ENCODE data around the gene IFNA5. TPM values are rescaled to one million over a fixed set of nuclear protein-coding genes. Genes with fewer than 3 reads are reported as not detected.

The IFNA5 gene
- total and polyA plus RNA-seq, 10 of the 15 experiments (the other 5 are each of a cell fraction or from before 2014, with no cell fraction given) = not detected

- H3K9me3 ChIP-seq (replicated peaks; ENCODE audit: control insufficient read depth, insufficient read depth, low read length) = no peaks in the 10 kb centered on the region
- no peaks in the 10 kb centered on the region for H4K20me1 ChIP-seq (ENCODE audit: control insufficient read depth, insufficient read depth)
- H2AFZ ChIP-seq (ENCODE audit: control insufficient read depth, low read depth, low read length) = no peak overlapping the region
- FAIRE-seq (no peak), DNase-seq (ENCODE audit: low read depth, low spot score) (no peak), ATAC-seq (no peak)
- H3K4me1 ChIP-seq (ENCODE audit: control insufficient read depth, insufficient read depth, low read length) = no peaks in the 10 kb centered on the region
- intact Hi-C loops (cut with micrococcal nuclease; ENCODE audit: unreplicated experiment) (no loop called here), in situ Hi-C loops (cut with MboI) (no loop called here)
- no peak overlapping the region for H3K9ac ChIP-seq (ENCODE audit: control insufficient read depth, insufficient read depth, low read length)
- no TSS peak for BruUV-seq (replicated peaks)
- H3K4me2 ChIP-seq (ENCODE audit: control insufficient read depth, insufficient read depth) = no peak overlapping the region
- no peak overlapping the region for H3K27ac ChIP-seq (ENCODE audit: control insufficient read depth, insufficient read depth)
- no peak for TF ChIP-seq USF1 (IDR thresholded peaks at IDR 0.05; ENCODE audit: borderline replicate concordance, extremely low read length, insufficient read depth, low read depth, low read length)
- no peak for TF ChIP-seq TBL1XR1 (IDR thresholded peaks at IDR 0.05; ENCODE audit: low read depth, low read length)
- TF ChIP-seq IRF3 (IDR thresholded peaks at IDR 0.05) = no peak
- TF ChIP-seq E2F4 (IDR thresholded peaks at IDR 0.05; ENCODE audit: low read depth, low read length) = no peak
- TF ChIP-seq ATF7 (IDR thresholded peaks at IDR 0.05; ENCODE audit: low read depth) = no peak
- SMC1A ChIA-PET (ENCODE audit: uncharacterized antibody, unreplicated experiment) = no interaction called here
- no peaks in the 10 kb centered on the region for H3K36me3 ChIP-seq (ENCODE audit: control insufficient read depth in 2 of 2, insufficient read depth in 2 of 2, low read length in 1 of 2)
- peaks cover 0 to 2% of the 10 kb centered on the region in 2 experiments; a peak in 1 of 4 replicates for H3K27me3 ChIP-seq (replicated peaks in 1 of 2; ENCODE audit: control insufficient read depth in 2 of 2, insufficient read depth in 2 of 2, low read length in 1 of 2)
- 83% methylated on average over 2 of the region's 2 CpGs for WGBS (ENCODE audit: insufficient coverage, insufficient replicate concordance, low lambda C conversion rate, missing lambda C conversion rate)
- CTCF ChIA-PET = interaction anchor here (1.2 kb wide), 1 partner anchor 37 kb away, joined by 4 read pairs; no protein-coding TSS in a partner anchor
- RAD21 ChIA-PET (ENCODE audit: unreplicated experiment) = no interaction called here
- H3K4me3 ChIP-seq = no peak overlapping the region
- no peaks in the 10 kb centered on the region for H3K79me2 ChIP-seq (ENCODE audit: control insufficient read depth, insufficient read depth, low read length)
- POLR2A ChIA-PET = no interaction called here
Observed at GRCh38 chr9:21281275-21281674, 23.8 kb downstream of the IFNA5 start.

All from GM12878 (cell line).